ENCODE results near the gene RALY. TPM values are rescaled to one million over a fixed set of nuclear protein-coding genes. Genes with fewer than 3 reads are reported as not detected.

Gene RALY
- total RNA-seq, 1 experiment from 2014 or later: 164 TPM

GRCh38 chr20:34045294-34045693 lies 51.6 kb downstream of the RALY start:
- H3K27me3 ChIP-seq (ENCODE audit: control insufficient read depth, insufficient read depth, low read length): no peaks in the 10 kb centered on the region
- DNase-seq (ENCODE audit: low read depth, low spot score) (no peak), ATAC-seq (no peak)
- H3K4me3 ChIP-seq (ENCODE audit: low read depth in 2 of 2, low read length in 2 of 2): no peak overlapping the region
- H3K27ac ChIP-seq (ENCODE audit: low read length): no peak overlapping the region
- intact Hi-C loops (cut with micrococcal nuclease; ENCODE audit: unreplicated experiment): no loop called here
- POLR2A ChIA-PET: no interaction called here
- H3K9me3 ChIP-seq (ENCODE audit: control insufficient read depth, insufficient read depth, low read depth, low read length): no peaks in the 10 kb centered on the region
- no peaks in the 10 kb centered on the region for H3K36me3 ChIP-seq (ENCODE audit: control insufficient read depth, insufficient read depth, low read length)
- no peak for TF ChIP-seq REST (IDR thresholded peaks at IDR 0.05; ENCODE audit: insufficient read depth in 1 of 2, low read depth in 2 of 2, low read length in 1 of 2)
- no peak for TF ChIP-seq POLR2AphosphoS5 (IDR thresholded peaks at IDR 0.05; ENCODE audit: low read depth, low read length)
- no peak for TF ChIP-seq CTCF (IDR thresholded peaks at IDR 0.05)
- TF ChIP-seq SIN3A (IDR thresholded peaks at IDR 0.05; ENCODE audit: borderline replicate concordance, insufficient read depth, low read depth, low read length): no peak
- no peaks in the 10 kb centered on the region for H3K4me1 ChIP-seq (ENCODE audit: control insufficient read depth, insufficient read depth, low read length)
- CTCF ChIA-PET: no interaction called here
- no TSS peak for BruUV-seq (replicated peaks)
- in situ Hi-C loops (cut with HindIII; ENCODE audit: low pct_unique_long_range_greater_than_20kb, low sequenced_read_pairs): no loop called here

GRCh38 chr20:34045930-34046725 lies 52.4 kb downstream of the RALY start:
- ATAC-seq: no peak
- POLR2A ChIA-PET: no interaction called here
- BruUV-seq (replicated peaks): no TSS peak
- DNase-seq (ENCODE audit: low read depth, low spot score): no peak
- no peaks in the 10 kb centered on the region for H3K36me3 ChIP-seq (ENCODE audit: control insufficient read depth, insufficient read depth, low read length)
- CTCF ChIA-PET: interaction anchor here (0.5 kb wide), 1 partner anchor 137 kb away, joined by 9 read pairs; no protein-coding TSS in a partner anchor
- intact Hi-C loops (cut with micrococcal nuclease; ENCODE audit: unreplicated experiment) (no loop called here), in situ Hi-C loops (cut with HindIII; ENCODE audit: low pct_unique_long_range_greater_than_20kb, low sequenced_read_pairs) (no loop called here)
- H3K4me3 ChIP-seq (ENCODE audit: low read depth in 2 of 2, low read length in 2 of 2): no peak overlapping the region
- no peaks in the 10 kb centered on the region for H3K4me1 ChIP-seq (ENCODE audit: control insufficient read depth, insufficient read depth, low read length)
- no peak overlapping the region for H3K27ac ChIP-seq (ENCODE audit: low read length)
- no peaks in the 10 kb centered on the region for H3K9me3 ChIP-seq (ENCODE audit: control insufficient read depth, insufficient read depth, low read depth, low read length)
- TF ChIP-seq CTCF (IDR thresholded peaks at IDR 0.05) (no peak), SIN3A (IDR thresholded peaks at IDR 0.05; ENCODE audit: borderline replicate concordance, insufficient read depth, low read depth, low read length) (no peak), TCF7L2 (IDR thresholded peaks at IDR 0.05; ENCODE audit: low read depth, low read length) (no peak), REST (IDR thresholded peaks at IDR 0.05; ENCODE audit: insufficient read depth in 1 of 2, low read depth in 2 of 2, low read length in 1 of 2) (no peak), POLR2AphosphoS5 (IDR thresholded peaks at IDR 0.05; ENCODE audit: low read depth, low read length) (no peak)
- H3K27me3 ChIP-seq (ENCODE audit: control insufficient read depth, insufficient read depth, low read length): no peaks in the 10 kb centered on the region
